CD4-positive, alpha-beta T cell (primary cell): Measurements from ENCODE around the gene DYSF. TPM values are rescaled to one million over a fixed set of nuclear protein-coding genes. Genes with fewer than 3 reads are reported as not detected.

Source experiments
- ATAC-seq: fragments of 200-7000 bp; cut with Tn5 transposase; one replicate; pipeline ENCODE4 v1.10.0; 2022; ENCODE audit warnings: mild to moderate bottlenecking; ENCODE audit not compliant: poor library complexity
- CTCF ChIA-PET: fragments of 350-600 bp; sonication (Branson Sonifier 250); formaldehyde crosslinking; loops from one replicate; lab custom pipeline; 2021; ENCODE audit warnings: antibody characterized with exemption, inconsistent platforms; lab: Charles Lee
- POLR2A ChIA-PET: fragments of 350-600 bp; sonication (Branson Sonifier 250); formaldehyde crosslinking; loops from one replicate; lab custom pipeline; 2021; ENCODE audit warnings: antibody characterized with exemption, inconsistent platforms; lab: Charles Lee
- DNase-seq, 14 experiments: peaks; one replicate each; pipeline ENCODE4 v3.0.0-alpha.2; 2013 to 2020; ENCODE audit warnings: mixed read lengths in 2 of 14
- H3K27ac ChIP-seq, 2 donors: one replicate each; pipeline versions ENCODE4 v1.5.1 to v1.7.0; 2013; ENCODE audit warnings: low read length in 2 of 2, low read depth in 1 of 2, mild to moderate bottlenecking in 1 of 2
- H3K27me3 ChIP-seq, 2 experiments: 1 replicate in 1 of 2; 2 replicates in 1 of 2; pipeline versions ENCODE4 v1.6.1 to v1.7.0; 2013; ENCODE audit warnings: low read length in 2 of 2, control low read depth in 1 of 2, mild to moderate bottlenecking in 1 of 2, moderate library complexity in 1 of 2; ENCODE audit not compliant: insufficient read depth in 2 of 2, control insufficient read depth in 1 of 2
- H3K36me3 ChIP-seq: one replicate; pipeline ENCODE4 v1.6.1; 2013; ENCODE audit warnings: low read length, control low read depth; ENCODE audit not compliant: insufficient read depth
- H3K4me1 ChIP-seq: one replicate; pipeline ENCODE4 v1.6.1; 2013; ENCODE audit warnings: low read length, control low read depth; ENCODE audit not compliant: insufficient read depth
- H3K4me3 ChIP-seq: one replicate; pipeline ENCODE4 v1.5.1; 2013; ENCODE audit warnings: mild to moderate bottlenecking, low read length, moderate library complexity
- H3K9me3 ChIP-seq, 2 experiments: 1 replicate in 1 of 2; 2 replicates in 1 of 2; pipeline versions ENCODE4 v1.6.1 to v1.7.0; 2013; ENCODE audit warnings: low read length in 2 of 2, mild to moderate bottlenecking in 2 of 2, control low read depth in 1 of 2, moderate library complexity in 1 of 2; ENCODE audit not compliant: control insufficient read depth in 1 of 2, insufficient read depth in 1 of 2
- H3K27ac Mint-ChIP-seq: one replicate; pipeline ENCODE4 v1.8.0; 2020; ENCODE audit warnings: mixed read lengths
- H3K27me3 Mint-ChIP-seq: one replicate; pipeline ENCODE4 v1.8.0; 2021; ENCODE audit warnings: mixed read lengths
- H3K36me3 Mint-ChIP-seq: one replicate; pipeline ENCODE4 v1.8.0; 2021; ENCODE audit warnings: low read depth, mixed read lengths
- H3K4me1 Mint-ChIP-seq: one replicate; pipeline ENCODE4 v1.8.0; 2021; ENCODE audit warnings: low read depth, mixed read lengths
- H3K4me3 Mint-ChIP-seq: one replicate; pipeline ENCODE4 v1.8.0; 2020; ENCODE audit warnings: mild to moderate bottlenecking, mixed read lengths
- H3K9me3 Mint-ChIP-seq: one replicate; pipeline ENCODE4 v1.8.0; 2020; ENCODE audit warnings: mixed read lengths
- intact Hi-C, 2 experiments: fragments of 100-400 bp; cut with DNase I in 1 of 2; cut with micrococcal nuclease in 1 of 2; formaldehyde crosslinking; loops; one replicate each; pipeline versions ENCODE4 v1.15.1 to v1.9.0; 2023 to 2025; cut with DNase I, micrococcal nuclease
- total RNA-seq, 174 experiments: library from RNA in 2 of 174; stranded (reverse) in 2 of 174; gene quantifications; one replicate each; pipeline ENCODE4 v1.2.3 and lab custom pipeline; 2021 to 2026
- TF ChIP-seq, protein P1 (sequence below): fragments of 200-600 bp; IDR thresholded peaks from one replicate; pipeline ENCODE4 v1.8.0; 2022; ENCODE audit warnings: antibody characterized with exemption, mild to moderate bottlenecking

The DYSF gene
- total RNA-seq, 2 experiments from 2014 or later: 0.27 to 0.31 TPM

DNA sequence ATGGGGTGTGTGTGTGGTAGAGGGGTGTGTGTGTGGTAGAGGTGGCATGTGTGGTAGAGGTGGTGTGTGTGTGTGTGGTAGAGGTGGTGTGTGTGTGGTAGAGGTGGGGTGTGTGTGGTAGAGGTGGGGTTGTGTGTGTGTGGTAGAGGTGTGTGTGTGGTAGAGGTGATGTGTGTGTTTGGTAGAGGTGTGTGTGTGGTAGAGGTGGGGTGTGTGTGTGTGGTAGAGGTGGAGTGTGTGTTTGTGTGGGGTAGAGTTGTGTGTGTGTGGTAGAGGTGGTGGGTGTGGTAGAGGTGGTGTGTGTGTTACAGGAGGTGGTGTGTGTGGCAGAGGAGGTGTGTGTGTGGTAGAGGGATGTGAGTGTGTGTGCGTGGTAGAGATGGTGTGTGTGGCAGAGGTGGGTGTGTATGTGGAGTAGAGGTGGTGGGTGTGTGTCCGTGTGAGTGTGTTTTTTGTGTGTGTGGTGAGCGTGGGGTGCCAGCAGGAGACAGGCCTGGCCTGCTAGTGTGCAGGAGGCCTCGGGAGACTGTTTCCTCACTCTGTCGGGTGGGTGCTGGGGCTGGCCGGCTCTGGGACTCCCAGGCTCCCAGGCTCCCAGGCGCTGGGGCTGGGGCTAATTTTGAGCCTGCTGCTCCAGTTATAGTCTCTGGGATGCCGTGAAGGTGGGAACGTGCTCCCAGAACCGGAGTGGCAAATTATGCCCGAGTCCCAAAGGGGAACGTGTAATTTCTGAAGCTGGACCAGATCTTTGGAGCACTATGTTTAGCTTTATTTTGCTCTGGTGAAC is 165.2 kb downstream of the DYSF start:
- peak in 1 of 14 experiments; percentile 11 for DNase-seq
- no peak overlapping the region for H3K27ac Mint-ChIP-seq
- CTCF ChIA-PET: no interaction called here
- peaks cover 14% of the 10 kb centered on the region for H3K27me3 Mint-ChIP-seq
- no peak overlapping the region for H3K4me3 Mint-ChIP-seq
- Histone ChIP-seq H3K4me3 (no peak overlapping the region), H3K27me3 (peaks cover 0 to 2% of the 10 kb centered on the region in 2 experiments), H3K9me3 (peaks cover 0 to 6% of the 10 kb centered on the region in 2 experiments), H3K36me3 (no peaks in the 10 kb centered on the region), H3K27ac (no peak overlapping the region), H3K4me1 (no peaks in the 10 kb centered on the region)
- no peak for ATAC-seq
- TF ChIP-seq, protein P1, sequence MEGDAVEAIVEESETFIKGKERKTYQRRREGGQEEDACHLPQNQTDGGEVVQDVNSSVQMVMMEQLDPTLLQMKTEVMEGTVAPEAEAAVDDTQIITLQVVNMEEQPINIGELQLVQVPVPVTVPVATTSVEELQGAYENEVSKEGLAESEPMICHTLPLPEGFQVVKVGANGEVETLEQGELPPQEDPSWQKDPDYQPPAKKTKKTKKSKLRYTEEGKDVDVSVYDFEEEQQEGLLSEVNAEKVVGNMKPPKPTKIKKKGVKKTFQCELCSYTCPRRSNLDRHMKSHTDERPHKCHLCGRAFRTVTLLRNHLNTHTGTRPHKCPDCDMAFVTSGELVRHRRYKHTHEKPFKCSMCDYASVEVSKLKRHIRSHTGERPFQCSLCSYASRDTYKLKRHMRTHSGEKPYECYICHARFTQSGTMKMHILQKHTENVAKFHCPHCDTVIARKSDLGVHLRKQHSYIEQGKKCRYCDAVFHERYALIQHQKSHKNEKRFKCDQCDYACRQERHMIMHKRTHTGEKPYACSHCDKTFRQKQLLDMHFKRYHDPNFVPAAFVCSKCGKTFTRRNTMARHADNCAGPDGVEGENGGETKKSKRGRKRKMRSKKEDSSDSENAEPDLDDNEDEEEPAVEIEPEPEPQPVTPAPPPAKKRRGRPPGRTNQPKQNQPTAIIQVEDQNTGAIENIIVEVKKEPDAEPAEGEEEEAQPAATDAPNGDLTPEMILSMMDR: no peak
- intact Hi-C loops: no loop called here
- H3K4me1 Mint-ChIP-seq: no peaks in the 10 kb centered on the region
- no peaks in the 10 kb centered on the region for H3K9me3 Mint-ChIP-seq
- POLR2A ChIA-PET: no interaction called here
- H3K36me3 Mint-ChIP-seq: no peaks in the 10 kb centered on the region

DNA sequence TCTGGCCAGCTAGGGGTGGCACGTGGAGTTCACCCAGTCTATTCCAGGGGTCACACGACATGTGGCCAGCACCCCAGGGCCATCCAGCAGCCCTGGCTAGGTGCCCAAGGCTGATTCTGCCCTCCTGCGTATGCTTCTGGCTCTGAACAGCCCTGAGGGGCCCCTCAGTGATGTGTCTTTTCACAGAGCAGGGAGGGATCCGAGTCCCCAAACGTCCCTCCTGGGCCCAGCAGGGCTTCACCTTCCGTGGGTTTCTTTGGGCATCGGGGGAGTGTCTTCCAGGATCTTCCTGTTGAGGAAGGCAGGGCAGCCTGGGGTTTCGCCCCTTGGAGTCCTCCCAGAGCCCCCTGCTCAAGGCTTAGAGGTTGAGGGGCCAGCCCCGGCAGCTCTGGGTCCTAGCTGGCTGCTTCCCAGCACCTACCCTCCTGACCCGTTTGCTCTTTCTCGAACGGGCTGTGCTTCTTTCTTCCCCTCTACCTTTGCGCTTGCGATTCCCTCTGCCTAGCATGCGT is 165.9 kb downstream of the DYSF start:
- ChIA-PET CTCF (no interaction called here), POLR2A (no interaction called here)
- Mint-ChIP-seq H3K4me1 (no peaks in the 10 kb centered on the region), H3K27me3 (peaks cover 14% of the 10 kb centered on the region), H3K36me3 (no peaks in the 10 kb centered on the region), H3K4me3 (no peak overlapping the region), H3K27ac (no peak overlapping the region), H3K9me3 (no peaks in the 10 kb centered on the region)
- DNase-seq: peak in 1 of 14 experiments; percentile 26
- Histone ChIP-seq H3K36me3 (no peaks in the 10 kb centered on the region), H3K9me3 (peaks cover 0 to 6% of the 10 kb centered on the region in 2 experiments), H3K27ac (no peak overlapping the region), H3K27me3 (peaks cover 0 to 2% of the 10 kb centered on the region in 2 experiments), H3K4me1 (no peaks in the 10 kb centered on the region), H3K4me3 (no peak overlapping the region)
- ATAC-seq: no peak
- intact Hi-C loops: no loop called here
- TF ChIP-seq, protein P1: no peak

DNA sequence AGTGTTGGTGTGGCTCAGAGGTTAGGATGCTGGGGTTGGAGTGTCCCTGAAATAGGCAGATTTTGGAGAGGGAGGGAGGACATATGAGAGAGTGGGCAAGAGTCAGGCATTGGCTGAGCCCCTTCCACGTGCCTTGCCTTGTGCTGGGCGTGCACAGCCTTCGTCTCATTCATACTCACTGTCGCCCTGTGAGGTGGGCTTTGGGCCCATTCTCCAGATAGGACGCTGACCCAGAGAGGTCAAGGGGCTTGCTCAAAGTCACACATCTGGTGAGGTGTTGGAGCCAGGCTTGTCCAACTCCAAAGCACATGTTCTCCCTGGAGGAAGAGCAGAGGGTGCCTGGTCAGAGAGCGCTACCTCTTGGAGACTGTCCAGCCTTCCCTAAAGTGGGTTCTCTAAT is 166.8 kb downstream of the DYSF start:
- no peak for ATAC-seq

More for the DNA sequence above, 166.8 kb downstream of the DYSF start:
- no peaks in the 10 kb centered on the region for H3K36me3 ChIP-seq
- H3K27ac Mint-ChIP-seq: no peak overlapping the region
- peaks cover 12% of the 10 kb centered on the region for H3K27me3 Mint-ChIP-seq
- no peak overlapping the region for H3K27ac ChIP-seq
- intact Hi-C loops: no loop called here
- peaks cover 0 to 2% of the 10 kb centered on the region in 2 experiments for H3K27me3 ChIP-seq
- DNase-seq: peak in 1 of 14 experiments; percentile 22
- H3K4me3 ChIP-seq: no peak overlapping the region
- no peaks in the 10 kb centered on the region for H3K36me3 Mint-ChIP-seq
- ChIA-PET POLR2A (no interaction called here), CTCF (no interaction called here)
- peaks cover 0 to 6% of the 10 kb centered on the region in 2 experiments for H3K9me3 ChIP-seq
- H3K4me1 ChIP-seq: no peaks in the 10 kb centered on the region
- TF ChIP-seq, protein P1: no peak
- no peaks in the 10 kb centered on the region for H3K9me3 Mint-ChIP-seq
- no peaks in the 10 kb centered on the region for H3K4me1 Mint-ChIP-seq
- H3K4me3 Mint-ChIP-seq: no peak overlapping the region
